CD14-positive monocyte (primary cell): ENCODE data around the gene ACCS. TPM values are rescaled to one million over a fixed set of nuclear protein-coding genes. Genes with fewer than 3 reads are reported as not detected.
A peak's percentile ranks its signal among the peaks of the same experiment; 100 is the strongest.

Experiments used
- DNase-seq, 3 donors: peaks; one replicate each; pipeline ENCODE4 v3.0.0-alpha.2; 2011 to 2022
- H2AFZ ChIP-seq: 2 replicates; pipeline ENCODE4 v1.6.0; 2012; ENCODE audit warnings: mild to moderate bottlenecking, low read depth, low read length, inconsistent platforms; ENCODE audit not compliant: insufficient read depth, poor library complexity, severe bottlenecking
- H3K27ac ChIP-seq, 2 donors: 1 replicate in 1 of 2; 2 replicates in 1 of 2; pipeline ENCODE4 v1.5.1; 2012 to 2013; ENCODE audit warnings: low read length in 2 of 2, control low read depth in 1 of 2, inconsistent platforms in 1 of 2, low read depth in 1 of 2, mild to moderate bottlenecking in 1 of 2
- H3K27me3 ChIP-seq, 2 donors: one replicate each; pipeline versions ENCODE4 v1.6.0 to v1.6.1; 2011 to 2013; ENCODE audit warnings: low read length in 2 of 2; ENCODE audit not compliant: control insufficient read depth in 2 of 2, insufficient read depth in 2 of 2
- H3K36me3 ChIP-seq, 2 donors: replicated peaks in 1 of 2; 1 replicate in 1 of 2; 2 replicates in 1 of 2; pipeline versions ENCODE4 v1.5.1 to v1.6.1; 2012 to 2013; ENCODE audit warnings: low read length in 2 of 2, control low read depth in 1 of 2, inconsistent platforms in 1 of 2, mild to moderate bottlenecking in 1 of 2; ENCODE audit not compliant: insufficient read depth in 2 of 2, control insufficient read depth in 1 of 2
- H3K4me1 ChIP-seq, 2 donors: 1 replicate in 1 of 2; 2 replicates in 1 of 2; pipeline versions ENCODE4 v1.5.1 to v1.6.1; 2012 to 2013; ENCODE audit warnings: low read length in 2 of 2, control low read depth in 1 of 2, inconsistent platforms in 1 of 2, mild to moderate bottlenecking in 1 of 2, moderate library complexity in 1 of 2; ENCODE audit not compliant: insufficient read depth in 2 of 2, control insufficient read depth in 1 of 2
- H3K4me2 ChIP-seq: replicated peaks from 2 replicates; pipeline ENCODE3; 2012; ENCODE audit warnings: low read length, moderate library complexity, mild to moderate bottlenecking; ENCODE audit not compliant: poor library complexity, severe bottlenecking; ENCODE audit errors: extremely low read depth
- H3K4me3 ChIP-seq, 3 experiments: fragments of 200-600 bp in 1 of 3; sonication (generic) in 1 of 3; replicated peaks in 1 of 3; 1 replicate in 2 of 3; 2 replicates in 1 of 3; pipeline ENCODE4 v1.5.1; 2011 to 2013; ENCODE audit warnings: low read length in 3 of 3, mild to moderate bottlenecking in 3 of 3, control low read depth in 2 of 3, low read depth in 2 of 3, inconsistent platforms in 1 of 3, moderate library complexity in 1 of 3
- H3K79me2 ChIP-seq: 2 replicates; pipeline ENCODE4 v1.6.0; 2012; ENCODE audit warnings: mild to moderate bottlenecking, control low read depth, inconsistent platforms, low read length, moderate library complexity; ENCODE audit not compliant: insufficient read depth
- H3K9ac ChIP-seq: 2 replicates; pipeline ENCODE4 v1.6.0; 2017; ENCODE audit warnings: low read length, mild to moderate bottlenecking; ENCODE audit not compliant: insufficient read depth, poor library complexity, severe bottlenecking
- H3K9me3 ChIP-seq, 2 donors: replicated peaks in 1 of 2; 1 replicate in 1 of 2; 2 replicates in 1 of 2; pipeline versions ENCODE4 v1.5.1 to v1.6.1; 2012 to 2013; ENCODE audit warnings: low read length in 2 of 2, control low read depth in 1 of 2; ENCODE audit not compliant: control insufficient read depth in 1 of 2, insufficient read depth in 1 of 2
- H4K20me1 ChIP-seq: 2 replicates; pipeline ENCODE4 v1.6.0; 2012; ENCODE audit warnings: mild to moderate bottlenecking, low read length, control low read depth, moderate library complexity; ENCODE audit not compliant: insufficient read depth
- H3K27ac Mint-ChIP-seq, 7 donors: one replicate each; pipeline ENCODE4 v1.8.0; 2020; ENCODE audit warnings: mild to moderate bottlenecking in 7 of 7, mixed read lengths in 7 of 7, moderate library complexity in 6 of 7, inconsistent platforms in 2 of 7
- H3K27me3 Mint-ChIP-seq, 3 donors: one replicate each; pipeline ENCODE4 v1.8.0; 2021 to 2022; ENCODE audit warnings: low read depth in 3 of 3, mild to moderate bottlenecking in 3 of 3, mixed read lengths in 3 of 3, moderate library complexity in 3 of 3, inconsistent platforms in 1 of 3
- H3K36me3 Mint-ChIP-seq, 2 donors: one replicate each; pipeline ENCODE4 v1.8.0; 2020; ENCODE audit warnings: mixed read lengths in 2 of 2, inconsistent platforms in 1 of 2, mild to moderate bottlenecking in 1 of 2
- H3K4me1 Mint-ChIP-seq: one replicate; pipeline ENCODE4 v1.8.0; 2020; ENCODE audit warnings: mild to moderate bottlenecking, mixed read lengths
- H3K4me3 Mint-ChIP-seq, 2 donors: one replicate each; pipeline ENCODE4 v1.8.0; 2020; ENCODE audit warnings: mild to moderate bottlenecking in 2 of 2, mixed read lengths in 2 of 2, moderate library complexity in 1 of 2
- H3K9me3 Mint-ChIP-seq, 7 donors: one replicate each; pipeline ENCODE4 v1.8.0; 2020 to 2022; ENCODE audit warnings: mixed read lengths in 7 of 7, mild to moderate bottlenecking in 6 of 7, moderate library complexity in 6 of 7, inconsistent platforms in 2 of 7
- CTCF ChIP-seq: fragments of 200-600 bp; IDR thresholded peaks from one replicate; pipeline ENCODE4 v1.8.0; 2022; ENCODE audit warnings: antibody characterized with exemption, mild to moderate bottlenecking
- WGBS: methylation state at CpG from one replicate; pipeline ENCODE4 v1.1.5; 2013; ENCODE audit warnings: missing lambda C conversion rate; ENCODE audit not compliant: insufficient coverage; 5-methylcytosine and 5-hydroxymethylcytosine counted together
- intact Hi-C, 2 donors: fragments of 100-400 bp; cut with micrococcal nuclease; formaldehyde crosslinking; loops; one replicate each; pipeline versions ENCODE4 v1.15.0 to v1.15.1; 2023
- polyA plus RNA-seq, 3 donors: library from polyadenylated mRNA; depleted of rRNA in 1 of 3; unstranded in 2 of 3; stranded (reverse) in 1 of 3; fragments of 300-500 nt in 2 of 3; fragments of >200 nt in 1 of 3; fragmentation: Illumina TruSeq in 2 of 3; gene quantifications; 1 replicate in 2 of 3; 2 replicates in 1 of 3; pipeline ENCODE4 v1.2.3, GENCODE V29; 2012 to 2021

Gene ACCS
- polyA plus RNA-seq, 3 donors: 1.3 to 46.6 (median 1.7) TPM

DNA sequence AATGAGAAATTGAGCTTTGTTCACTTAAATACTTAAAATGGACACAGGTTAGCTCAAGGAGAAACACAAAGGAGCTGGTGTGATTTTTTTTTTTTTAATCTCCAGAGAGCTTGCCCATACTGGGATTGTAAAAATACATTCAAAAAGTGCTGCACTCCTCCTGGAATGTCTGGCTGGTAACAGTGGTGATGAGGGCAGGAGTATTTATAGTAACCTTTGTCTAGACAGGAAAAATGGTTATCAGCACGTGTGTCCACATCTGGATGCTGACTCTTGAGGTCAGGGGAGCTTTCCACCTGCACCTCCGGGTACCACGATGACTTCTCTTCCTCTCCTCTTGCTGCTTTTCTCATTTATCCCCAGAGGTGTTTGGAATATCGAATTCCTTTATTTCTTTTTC lies 59.5 kb downstream of the ACCS start:
- Histone ChIP-seq H3K4me3 (no peak overlapping the region), H3K9me3 (no peaks in the 10 kb centered on the region), H3K36me3 (peaks cover 50 to 76% of the 10 kb centered on the region in 2 donors), H3K9ac (no peak overlapping the region), H3K4me1 (no peaks in the 10 kb centered on the region), H3K27me3 (no peaks in the 10 kb centered on the region), H3K27ac (no peak overlapping the region), H2AFZ (no peak overlapping the region), H3K4me2 (no peak overlapping the region), H3K79me2 (no peaks in the 10 kb centered on the region), H4K20me1 (no peaks in the 10 kb centered on the region)
- Mint-ChIP-seq H3K4me1 (peaks cover 9% of the 10 kb centered on the region), H3K4me3 (no peak overlapping the region), H3K36me3 (peaks cover 76 to 77% of the 10 kb centered on the region in 2 donors), H3K27ac (peak overlapping the region in 1 of 7 donors; percentile 19), H3K9me3 (no peaks in the 10 kb centered on the region), H3K27me3 (peaks cover 0 to 2% (median 0%) of the 10 kb centered on the region in 3 donors)
- WGBS: no CpG with 5 or more reads among the region's 4 CpGs
- intact Hi-C loops: no loop called here
- TF ChIP-seq CTCF: no peak
- DNase-seq: no peak

GRCh38 chr11:44126304-44126703 lies 60.2 kb downstream of the ACCS start:
- no peak overlapping the region for H3K4me2 ChIP-seq
- no peak overlapping the region for H2AFZ ChIP-seq
- no peaks in the 10 kb centered on the region for H3K27me3 ChIP-seq
- Mint-ChIP-seq H3K4me3 (no peak overlapping the region), H3K4me1 (peaks cover 9% of the 10 kb centered on the region), H3K27me3 (peaks cover 0 to 2% (median 0%) of the 10 kb centered on the region in 3 donors), H3K9me3 (no peaks in the 10 kb centered on the region), H3K36me3 (peaks cover 75 to 78% of the 10 kb centered on the region in 2 donors), H3K27ac (no peak overlapping the region)
- intact Hi-C loops: no loop called here
- H3K4me1 ChIP-seq: no peaks in the 10 kb centered on the region
- H3K27ac ChIP-seq: no peak overlapping the region
- no peak overlapping the region for H3K9ac ChIP-seq
- no peak overlapping the region for H3K4me3 ChIP-seq
- TF ChIP-seq CTCF: no peak
- peaks cover 54 to 76% of the 10 kb centered on the region in 2 donors for H3K36me3 ChIP-seq
- H3K9me3 ChIP-seq: no peaks in the 10 kb centered on the region
- DNase-seq: no peak
- H4K20me1 ChIP-seq: no peaks in the 10 kb centered on the region
- no peaks in the 10 kb centered on the region for H3K79me2 ChIP-seq
- no CpG with 5 or more reads among the region's 2 CpGs for WGBS
